GM19395 (cell line): Measurements from ENCODE around the gene SLC27A6.

Source experiments
- ATAC-seq: cut with Tn5 transposase; IDR thresholded peaks from one replicate; pipeline ENCODE4 v1.9.1; 2021; ENCODE audit warnings: mild to moderate bottlenecking, moderate library complexity; ENCODE audit not compliant: unreplicated experiment

SLC27A6 gene

GRCh38 chr5:129057329-129057728 is 92.0 kb downstream of the SLC27A6 start:
- no peak for ATAC-seq

DNA sequence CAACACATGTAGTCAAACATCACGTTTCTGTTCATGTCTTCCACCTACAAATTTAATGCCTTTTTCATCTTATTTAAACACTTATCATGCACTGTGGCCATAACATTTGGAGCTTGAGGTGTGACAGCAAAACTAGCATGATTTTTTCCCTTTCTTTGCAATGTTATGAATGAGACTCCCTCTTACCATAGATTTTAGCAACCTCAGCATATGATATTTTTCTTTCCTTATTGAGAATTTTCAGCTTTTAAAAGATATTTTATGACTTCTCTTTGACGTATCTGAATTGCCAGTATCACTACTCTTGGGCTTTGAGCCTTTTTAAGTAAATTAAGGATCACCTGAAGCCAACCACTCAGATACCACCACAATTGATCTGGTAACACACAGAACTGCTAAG is 96.6 kb downstream of the SLC27A6 start:
- no peak for ATAC-seq

DNA sequence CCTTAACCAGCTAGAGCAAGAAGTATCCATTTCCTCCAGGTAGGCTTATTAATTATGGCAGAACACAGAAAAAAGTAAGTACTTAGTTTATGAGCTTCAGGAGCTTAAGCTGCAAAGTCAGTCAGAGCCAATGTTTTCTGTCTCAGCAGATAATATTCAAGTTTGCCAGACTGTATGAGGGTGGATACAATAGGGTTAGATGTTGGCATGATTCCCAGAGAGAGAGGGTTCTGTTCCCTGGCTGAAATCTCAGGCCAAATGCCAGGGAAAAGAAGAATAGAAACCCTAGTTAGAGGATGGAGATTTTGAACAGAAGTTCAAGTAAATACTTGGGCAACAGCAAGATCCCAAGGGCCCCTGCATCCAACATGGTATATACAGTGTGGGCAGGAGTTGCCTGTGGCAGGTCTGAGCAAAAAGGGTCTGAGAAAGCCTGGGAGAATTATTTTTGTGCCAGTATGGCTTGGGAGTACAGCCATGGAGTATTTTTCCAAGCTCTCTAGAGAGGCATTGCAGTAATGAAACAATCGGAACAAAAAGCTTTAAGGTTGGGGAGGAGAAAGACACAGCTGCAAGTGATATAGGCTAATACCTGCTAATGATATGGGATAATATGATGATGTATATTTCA is 98.3 kb downstream of the SLC27A6 start:
- ATAC-seq: no peak

- ATAC-seq: no peak
Observed at GRCh38 chr5:129065721-129066120, 100.4 kb downstream of the SLC27A6 start.

GRCh38 chr5:129067745-129068144 is 102.5 kb downstream of the SLC27A6 start:
- ATAC-seq: no peak

DNA sequence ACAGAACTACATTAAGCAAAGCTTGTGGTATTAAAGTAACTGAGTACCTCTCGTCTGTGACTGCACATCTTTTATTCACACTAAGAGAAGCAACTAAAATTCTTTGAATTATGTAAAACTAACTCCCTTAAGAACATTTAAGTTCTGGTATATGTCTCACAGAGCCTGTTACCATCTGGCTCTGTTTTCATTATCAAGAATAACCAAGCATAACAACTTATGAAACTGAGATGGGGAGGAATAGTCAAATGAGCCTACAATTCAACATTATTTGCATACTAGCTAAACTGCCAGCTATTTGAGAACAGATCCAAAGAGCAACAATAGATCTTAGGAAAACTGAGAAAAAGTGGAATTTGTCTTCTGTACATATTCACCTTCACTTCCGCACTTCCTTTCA is 104.0 kb downstream of the SLC27A6 start:
- ATAC-seq: peak; percentile 77

GRCh38 chr5:129073111-129073510 is 107.8 kb downstream of the SLC27A6 start:
- no peak for ATAC-seq

DNA sequence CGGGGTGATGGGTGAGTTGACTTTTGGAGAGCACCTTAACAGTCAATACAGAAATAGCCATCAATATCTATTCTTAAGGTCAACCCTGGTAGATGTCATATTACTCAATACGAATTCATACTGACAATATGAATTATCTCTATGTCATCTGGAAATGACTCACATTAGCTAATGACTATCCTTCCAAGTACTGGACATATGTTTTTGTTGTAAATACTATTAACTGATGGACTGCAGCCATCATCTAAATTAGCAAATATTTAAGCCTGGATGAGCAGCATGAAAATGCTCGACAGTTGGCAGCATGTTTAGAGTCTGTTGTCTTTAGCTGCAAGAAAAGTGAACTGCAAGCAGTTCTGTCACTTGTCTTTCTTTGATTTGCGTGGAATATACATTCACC is 109.6 kb downstream of the SLC27A6 start:
- no peak for ATAC-seq

GRCh38 chr5:129077433-129078075 is 112.3 kb downstream of the SLC27A6 start:
- no peak for ATAC-seq

- ATAC-seq: no peak
Observed at GRCh38 chr5:129078247-129078646, 113.0 kb downstream of the SLC27A6 start.

GRCh38 chr5:129078660-129079059 is 113.4 kb downstream of the SLC27A6 start:
- no peak for ATAC-seq

- no peak for ATAC-seq
Observed at GRCh38 chr5:129079496-129079895, 114.2 kb downstream of the SLC27A6 start.

GRCh38 chr5:129080766-129081165 is 115.5 kb downstream of the SLC27A6 start:
- no peak for ATAC-seq

DNA sequence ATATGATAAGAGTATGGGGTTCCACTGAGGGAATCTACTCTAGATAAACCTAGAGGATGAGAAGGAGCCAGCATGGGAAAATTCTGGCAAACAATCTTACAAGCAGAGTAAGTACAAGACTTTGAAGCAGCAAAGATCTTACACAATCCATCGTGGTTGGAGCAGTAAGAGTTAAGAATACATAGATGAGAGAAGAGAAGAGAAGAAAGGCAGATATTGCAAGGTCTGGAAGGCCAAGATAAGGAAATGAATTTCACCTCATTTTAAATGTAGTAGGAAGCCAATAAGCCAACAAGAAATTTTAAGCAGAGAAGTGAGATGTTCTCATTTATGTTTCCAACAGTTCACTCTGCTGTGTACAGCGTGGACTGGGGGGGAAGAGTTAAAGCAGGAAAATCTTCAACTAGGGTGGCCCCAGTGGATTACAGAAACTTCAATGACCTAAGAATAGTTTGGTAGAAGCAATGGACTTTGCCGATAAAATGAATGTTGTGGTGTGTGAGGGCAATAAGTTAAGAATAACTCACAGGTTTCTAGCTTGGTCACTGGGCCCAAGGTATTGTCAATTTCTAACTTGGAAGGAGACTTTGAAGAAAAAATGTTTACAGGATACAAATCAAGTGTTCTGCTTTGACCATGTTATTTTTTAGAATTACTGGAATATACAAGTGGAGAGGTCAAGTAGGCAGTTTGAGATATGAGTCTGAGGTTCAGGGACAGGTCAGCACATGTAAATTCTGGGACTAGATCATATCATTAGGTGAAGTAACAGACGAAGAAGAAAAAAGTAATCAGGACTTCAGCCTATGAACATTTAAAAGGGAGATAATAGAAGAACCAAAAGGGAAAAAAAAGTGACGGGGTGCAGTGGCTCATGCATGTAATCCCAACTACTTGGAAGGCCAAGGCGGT is 117.2 kb downstream of the SLC27A6 start:
- ATAC-seq: no peak
